Mucosa of rectum (tissue), 2 donors: Measurements from ENCODE around the gene DCAF4.
"Not testable (repeated sequence)": the region's sequence is repeated elsewhere in the genome, so short reads cannot be mapped to it uniquely, and the experiment has no call there.

Experiments used
- H3K27ac ChIP-seq, 2 donors: one replicate each; pipeline ENCODE4 v1.7.0; 2013; ENCODE audit warnings: inconsistent platforms in 2 of 2, low read depth in 2 of 2, low read length in 2 of 2
- H3K27me3 ChIP-seq, 2 donors: one replicate each; pipeline ENCODE4 v1.7.0; 2013; ENCODE audit warnings: low read length in 2 of 2; ENCODE audit not compliant: control insufficient read depth in 2 of 2, insufficient read depth in 2 of 2
- H3K36me3 ChIP-seq, 2 donors: one replicate each; pipeline ENCODE4 v1.7.0; 2013; ENCODE audit warnings: low read length in 2 of 2; ENCODE audit not compliant: control insufficient read depth in 2 of 2, insufficient read depth in 2 of 2
- H3K4me1 ChIP-seq, 2 donors: one replicate each; pipeline ENCODE4 v1.7.0; 2013; ENCODE audit warnings: low read length in 2 of 2, mild to moderate bottlenecking in 1 of 2; ENCODE audit not compliant: control insufficient read depth in 2 of 2, insufficient read depth in 2 of 2
- H3K4me3 ChIP-seq, 2 donors: one replicate each; pipeline ENCODE4 v1.7.0; 2013; ENCODE audit warnings: low read length in 2 of 2
- H3K9ac ChIP-seq, 2 donors: one replicate each; pipeline ENCODE4 v1.7.0; 2013; ENCODE audit warnings: low read length in 2 of 2, low read depth in 1 of 2, mild to moderate bottlenecking in 1 of 2
- H3K9me3 ChIP-seq, 2 donors: one replicate each; pipeline ENCODE4 v1.7.0; 2013; ENCODE audit warnings: low read length in 2 of 2; ENCODE audit not compliant: control insufficient read depth in 2 of 2
- donor health status: healthy.
- donor health status: Normal muscosa, but diverticular disease.

Gene DCAF4

DNA sequence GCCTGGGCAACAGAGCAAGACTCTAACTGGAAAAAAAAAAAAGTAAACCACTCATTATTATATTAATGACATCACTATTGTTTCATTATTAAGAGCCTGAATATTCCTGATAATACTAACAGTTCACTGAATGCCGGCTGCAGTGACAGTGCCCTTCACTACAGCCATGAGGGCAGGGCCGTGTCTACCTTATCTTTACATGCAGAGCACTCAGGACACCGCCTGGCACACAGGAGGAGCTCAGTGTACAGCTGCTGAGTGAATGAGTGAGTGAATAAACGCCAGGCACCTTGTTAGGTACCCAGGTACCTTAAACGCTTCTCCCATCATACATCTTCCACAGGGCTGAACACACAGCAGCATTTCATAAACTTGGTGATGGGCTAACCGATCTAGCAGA lies 77.4 kb downstream of the DCAF4 start:
- Histone ChIP-seq H3K4me1 (no peaks in the 10 kb centered on the region), H3K27me3 (no peaks in the 10 kb centered on the region), H3K27ac (no peak overlapping the region), H3K9me3 (no peaks in the 10 kb centered on the region), H3K4me3 (no peak overlapping the region), H3K9ac (no peak overlapping the region), H3K36me3 (peaks cover 4 to 7% of the 10 kb centered on the region in 2 donors)

DNA sequence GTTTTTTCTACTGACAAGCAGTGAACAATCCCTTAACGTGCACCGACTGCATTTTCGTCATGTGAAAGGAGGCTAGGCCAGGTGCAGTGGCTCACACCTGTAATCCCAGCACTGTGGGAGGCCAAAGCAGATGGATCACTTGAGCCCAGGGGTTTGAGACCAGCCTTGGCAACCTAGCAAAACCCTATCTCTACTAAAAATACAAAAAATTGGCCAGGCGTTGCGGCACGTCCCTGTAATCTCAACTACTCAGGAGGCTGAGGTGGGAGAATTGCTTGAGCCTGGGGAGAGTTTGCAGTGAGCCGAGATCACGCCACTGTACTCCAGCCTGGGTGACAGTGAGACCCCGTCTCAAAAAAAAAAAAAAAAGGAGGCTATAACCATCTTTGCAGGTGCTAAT lies 78.4 kb downstream of the DCAF4 start:
- not testable (repeated sequence) for H3K4me1 ChIP-seq, H3K9me3 ChIP-seq, H3K36me3 ChIP-seq, H3K27ac ChIP-seq, H3K27me3 ChIP-seq, H3K9ac ChIP-seq, H3K4me3 ChIP-seq

DNA sequence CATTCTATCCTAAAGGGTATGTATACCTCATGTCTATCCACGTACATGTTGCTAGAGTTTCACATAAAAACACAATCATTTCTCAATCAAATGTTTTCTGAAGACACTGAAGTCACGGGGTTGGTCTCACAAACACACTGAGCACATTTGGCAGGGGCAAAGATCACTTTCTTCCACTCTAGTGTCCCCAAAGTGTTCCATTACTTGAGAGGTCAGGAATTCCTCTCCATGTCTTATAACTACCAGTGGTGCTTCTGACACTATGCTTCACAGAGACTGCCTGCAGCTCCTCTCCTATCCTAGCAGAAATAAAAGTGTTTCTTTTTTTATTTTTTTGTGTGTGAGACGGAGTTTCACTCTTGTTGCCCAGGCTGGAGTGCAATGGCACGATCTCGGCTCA lies 81.6 kb downstream of the DCAF4 start:
- Histone ChIP-seq H3K9me3 (no peaks in the 10 kb centered on the region), H3K4me3 (no peak overlapping the region), H3K9ac (no peak overlapping the region), H3K27me3 (no peaks in the 10 kb centered on the region), H3K4me1 (no peaks in the 10 kb centered on the region), H3K36me3 (peaks cover 0 to 10% of the 10 kb centered on the region in 2 donors), H3K27ac (peak overlapping the region in 1 of 2 donors; percentile 2)

DNA sequence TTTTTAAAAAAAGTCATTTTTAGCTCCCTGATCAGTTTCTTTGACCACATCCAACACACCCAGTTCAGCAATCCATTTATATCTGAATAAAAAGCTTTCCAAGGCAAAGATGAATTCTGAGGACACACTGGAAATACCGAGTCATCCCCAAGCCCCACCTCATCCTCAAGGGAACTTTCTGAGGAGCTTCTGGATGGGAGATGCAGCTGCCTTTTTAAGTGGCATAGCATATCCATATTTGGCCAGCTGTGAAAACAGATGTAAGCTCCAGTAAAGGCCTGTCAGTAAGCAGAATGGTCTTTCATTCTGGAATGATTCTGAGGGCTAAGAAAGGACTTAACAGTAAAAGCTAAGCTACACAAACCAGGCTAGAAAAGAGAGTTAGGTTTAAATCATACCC lies 82.2 kb downstream of the DCAF4 start:
- Histone ChIP-seq H3K9ac (no peak overlapping the region), H3K9me3 (no peaks in the 10 kb centered on the region), H3K27me3 (no peaks in the 10 kb centered on the region), H3K4me1 (no peaks in the 10 kb centered on the region), H3K27ac (peak overlapping the region in 1 of 2 donors; percentile 25), H3K36me3 (peaks cover 0 to 10% of the 10 kb centered on the region in 2 donors), H3K4me3 (no peak overlapping the region)
